HCT116 (cell line): ENCODE data around the gene ATP2A3. TPM values are rescaled to one million over a fixed set of nuclear protein-coding genes. Genes with fewer than 3 reads are reported as not detected.

Source experiments
- ATAC-seq: fragments of 200-7000 bp; cut with Tn5 transposase; 2 replicates; pipeline ENCODE4 v1.9.1; 2020; ENCODE audit warnings: mild to moderate bottlenecking, moderate library complexity
- BruUV-seq: library from RNA; stranded (reverse); fragments of 400-500 nt; replicated peaks from 2 replicates; lab custom pipeline; 2021; lab: Mats Ljungman, UMichigan
- CTCF ChIA-PET: fragments of 300-600 bp; sonication (Branson Sonifier 250); formaldehyde crosslinking; loops from one replicate; lab custom pipeline; 2021; ENCODE audit warnings: antibody characterized with exemption; lab: Charles Lee
- POLR2A ChIA-PET: fragments of 300-600, 350-600 bp; sonication (Branson Sonifier 250); formaldehyde crosslinking; loops from one replicate; lab custom pipeline; 2021; ENCODE audit warnings: antibody characterized with exemption; lab: Charles Lee
- RAD21 ChIA-PET, 2 experiments: fragments of 300-600 bp; sonication (Branson Sonifier 250); formaldehyde crosslinking; loops; one replicate each; lab custom pipeline; 2023; ENCODE audit warnings: low total read pairs in 2 of 2; ENCODE audit not compliant: uncharacterized antibody in 2 of 2, unreplicated experiment in 2 of 2, low non-redundant PET in 1 of 2; lab: Charles Lee
- DNase-seq: peaks from one replicate; pipeline ENCODE4 v3.0.0-alpha.2; 2010; ENCODE audit warnings: low read depth, low spot score
- H2AFZ ChIP-seq: fragments of 200-600 bp; shearing (Covaris generic), sonication (generic); 2 replicates; pipeline ENCODE4 v1.6.1; 2017; ENCODE audit warnings: low read depth, mixed run types, mixed read lengths, antibody characterized with exemption, low read length; ENCODE audit not compliant: poor library complexity, severe bottlenecking
- H3K27ac ChIP-seq: 2 replicates; pipeline ENCODE4 v1.5.1; 2012; ENCODE audit warnings: low read depth, low read length
- H3K27me3 ChIP-seq: fragments of 200-600 bp; sonication (generic); 2 replicates; pipeline ENCODE4 v1.6.1; 2016; ENCODE audit warnings: mixed run types, low read length, mixed read lengths; ENCODE audit not compliant: insufficient read depth
- H3K36me3 ChIP-seq, 2 experiments: fragments of 200-500 bp in 1 of 2; fragments of 200-600 bp in 1 of 2; sonication (Bioruptor generic) in 1 of 2; sonication (generic) in 1 of 2; 2 replicates each; pipeline versions ENCODE4 v1.5.1 to v1.6.1; 2014 to 2016; ENCODE audit warnings: low read length in 2 of 2, inconsistent platforms in 1 of 2, mixed read lengths in 1 of 2, mixed run types in 1 of 2; ENCODE audit not compliant: insufficient read depth in 2 of 2, control insufficient read depth in 1 of 2
- H3K4me1 ChIP-seq, 2 experiments: fragments of 200-600 bp in 1 of 2; sonication (generic) in 1 of 2; 2 replicates each; pipeline versions ENCODE4 v1.5.1 to v1.6.1; 2012 to 2017; ENCODE audit warnings: low read length in 2 of 2, inconsistent platforms in 1 of 2, mild to moderate bottlenecking in 1 of 2, mixed read lengths in 1 of 2, mixed run types in 1 of 2, moderate library complexity in 1 of 2; ENCODE audit not compliant: insufficient read depth in 2 of 2, control insufficient read depth in 1 of 2
- H3K4me2 ChIP-seq: fragments of 200-600 bp; sonication (generic); 2 replicates; pipeline ENCODE4 v1.6.1; 2017; ENCODE audit warnings: mixed run types, low read length, mixed read lengths
- H3K4me3 ChIP-seq, 2 experiments: fragments of 200-600 bp in 1 of 2; sonication (generic) in 1 of 2; replicated peaks in 1 of 2; 2 replicates each; pipeline ENCODE4 v1.5.1; 2011 to 2016; ENCODE audit warnings: low read length in 2 of 2, control low read depth in 1 of 2, low read depth in 1 of 2, mild to moderate bottlenecking in 1 of 2, mixed read lengths in 1 of 2, mixed run types in 1 of 2
- H3K79me2 ChIP-seq: fragments of 200-600 bp; sonication (generic); 2 replicates; pipeline ENCODE4 v1.6.1; 2017; ENCODE audit warnings: mild to moderate bottlenecking, mixed run types, low read length, moderate library complexity, mixed read lengths; ENCODE audit not compliant: insufficient read depth
- H3K9ac ChIP-seq: fragments of 200-600 bp; sonication (generic); 2 replicates; pipeline ENCODE4 v1.6.1; 2016; ENCODE audit warnings: low read length, mixed read lengths
- H3K9me2 ChIP-seq: fragments of 200-600 bp; sonication (generic), shearing (Covaris generic); 2 replicates; pipeline ENCODE4 v1.6.1; 2017; ENCODE audit warnings: mixed run types, mild to moderate bottlenecking, moderate library complexity; ENCODE audit not compliant: insufficient read depth
- H3K9me3 ChIP-seq, 2 experiments: fragments of 200-500 bp in 1 of 2; fragments of 200-600 bp in 1 of 2; sonication (Bioruptor generic) in 1 of 2; sonication (generic) in 1 of 2; 2 replicates each; pipeline ENCODE4 v1.6.1; 2014 to 2017; ENCODE audit warnings: low read length in 2 of 2, mixed read lengths in 2 of 2, inconsistent platforms in 1 of 2, low read depth in 1 of 2, mild to moderate bottlenecking in 1 of 2, mixed run types in 1 of 2, moderate library complexity in 1 of 2; ENCODE audit not compliant: control insufficient read depth in 1 of 2, insufficient read depth in 1 of 2
- H4K20me1 ChIP-seq: fragments of 200-600 bp; sonication (generic), shearing (Covaris generic); 2 replicates; pipeline ENCODE4 v1.6.1; 2017; ENCODE audit warnings: mixed run types, mild to moderate bottlenecking, moderate library complexity; ENCODE audit not compliant: insufficient read depth
- CEBPB ChIP-seq: IDR thresholded peaks from 2 replicates; pipeline ENCODE4 v1.6.1; 2012; ENCODE audit warnings: low read depth
- ELF1 ChIP-seq: IDR thresholded peaks from 2 replicates; pipeline ENCODE4 v1.6.1; 2012; ENCODE audit warnings: low read depth, borderline replicate concordance
- EZH2phosphoT487 ChIP-seq: fragments of 200-600 bp; IDR thresholded peaks from 2 replicates; pipeline ENCODE4 v1.6.1; 2018; ENCODE audit warnings: antibody characterized with exemption, borderline replicate concordance
- FOSL1 ChIP-seq: IDR thresholded peaks from 2 replicates; pipeline ENCODE4 v1.6.1; 2012; ENCODE audit warnings: low read depth
- JUND ChIP-seq: IDR thresholded peaks from 2 replicates; pipeline ENCODE4 v1.6.1; 2012
- SRF ChIP-seq: IDR thresholded peaks from 2 replicates; pipeline ENCODE4 v1.6.1; 2012; ENCODE audit warnings: low read depth
- ZNF274 ChIP-seq: fragments of 200-500 bp; sonication (Bioruptor generic); IDR thresholded peaks from 2 replicates; pipeline ENCODE4 v1.6.1; 2014; ENCODE audit warnings: mild to moderate bottlenecking, low read depth, low read length, inconsistent platforms
- intact Hi-C: fragments of 100-400 bp; cut with micrococcal nuclease; formaldehyde crosslinking; loops from 2 replicates; pipeline ENCODE4 v1.10.0; 2022
- total RNA-seq: library from RNA; stranded (reverse); gene quantifications from one replicate; pipeline ENCODE4 v1.2.1, GENCODE V29; 2021; ENCODE audit not compliant: unreplicated experiment
- TF ChIP-seq, protein P1 (sequence below): IDR thresholded peaks from 2 replicates; pipeline ENCODE4 v1.6.1; 2012
- TF ChIP-seq, protein P2 (sequence below), 3 experiments: fragments of 200-600 bp in 1 of 3; sonication (generic) in 1 of 3; IDR thresholded peaks in 2 of 3; conservative IDR thresholded peaks in 1 of 3; 2 replicates each; pipeline ENCODE4 v1.5.1; 2012 to 2017; ENCODE audit warnings: low read depth in 2 of 3, low read length in 2 of 3, antibody characterized with exemption in 1 of 3, borderline replicate concordance in 1 of 3, control low read depth in 1 of 3, mild to moderate bottlenecking in 1 of 3, mixed read lengths in 1 of 3, mixed run types in 1 of 3, moderate library complexity in 1 of 3; ENCODE audit not compliant: insufficient read depth in 1 of 3

The ATP2A3 gene
- total RNA-seq, 1 experiment from 2014 or later = 23.1 TPM

DNA sequence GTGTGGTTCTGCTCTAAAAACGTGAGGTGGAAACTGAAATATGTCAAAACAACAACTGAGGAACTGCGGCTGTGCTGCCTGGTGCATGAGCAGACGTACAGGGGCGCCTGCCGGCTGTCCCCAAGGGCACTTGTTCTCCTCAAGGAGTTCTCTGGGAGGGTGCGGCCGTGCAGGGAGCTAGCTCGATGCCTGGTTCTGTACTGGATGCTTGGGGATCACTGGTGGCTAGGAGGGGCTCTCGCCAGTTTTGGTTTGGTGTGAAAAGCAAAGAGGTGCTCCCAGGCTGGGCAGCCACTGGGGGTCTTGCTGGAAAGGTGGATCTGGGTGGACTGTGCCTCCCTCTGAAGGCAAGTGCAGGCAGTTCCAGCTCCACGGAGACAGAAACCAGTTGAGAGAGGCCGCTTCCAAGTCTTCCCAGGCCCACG lies 41.9 kb upstream of the ATP2A3 start:
- Histone ChIP-seq H3K4me3 (no peak overlapping the region), H3K9me3 (no peaks in the 10 kb centered on the region), H2AFZ (no peak overlapping the region), H3K4me1 (peaks cover 0 to 11% of the 10 kb centered on the region in 2 experiments; a peak in 2 of 4 replicates), H3K27me3 (no peaks in the 10 kb centered on the region), H4K20me1 (no peaks in the 10 kb centered on the region), H3K9ac (no peak overlapping the region)
- CTCF ChIA-PET = no interaction called here
- RAD21 ChIA-PET = no interaction called here
- TF ChIP-seq CEBPB = no peak
- no peak for TF ChIP-seq EZH2phosphoT487
- TF ChIP-seq, protein P1, sequence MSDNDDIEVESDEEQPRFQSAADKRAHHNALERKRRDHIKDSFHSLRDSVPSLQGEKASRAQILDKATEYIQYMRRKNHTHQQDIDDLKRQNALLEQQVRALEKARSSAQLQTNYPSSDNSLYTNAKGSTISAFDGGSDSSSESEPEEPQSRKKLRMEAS = no peak
- no peak for TF ChIP-seq JUND
- no peak for TF ChIP-seq FOSL1
- no peak for TF ChIP-seq ZNF274
- no peak for TF ChIP-seq SRF
- TF ChIP-seq, protein P2, sequence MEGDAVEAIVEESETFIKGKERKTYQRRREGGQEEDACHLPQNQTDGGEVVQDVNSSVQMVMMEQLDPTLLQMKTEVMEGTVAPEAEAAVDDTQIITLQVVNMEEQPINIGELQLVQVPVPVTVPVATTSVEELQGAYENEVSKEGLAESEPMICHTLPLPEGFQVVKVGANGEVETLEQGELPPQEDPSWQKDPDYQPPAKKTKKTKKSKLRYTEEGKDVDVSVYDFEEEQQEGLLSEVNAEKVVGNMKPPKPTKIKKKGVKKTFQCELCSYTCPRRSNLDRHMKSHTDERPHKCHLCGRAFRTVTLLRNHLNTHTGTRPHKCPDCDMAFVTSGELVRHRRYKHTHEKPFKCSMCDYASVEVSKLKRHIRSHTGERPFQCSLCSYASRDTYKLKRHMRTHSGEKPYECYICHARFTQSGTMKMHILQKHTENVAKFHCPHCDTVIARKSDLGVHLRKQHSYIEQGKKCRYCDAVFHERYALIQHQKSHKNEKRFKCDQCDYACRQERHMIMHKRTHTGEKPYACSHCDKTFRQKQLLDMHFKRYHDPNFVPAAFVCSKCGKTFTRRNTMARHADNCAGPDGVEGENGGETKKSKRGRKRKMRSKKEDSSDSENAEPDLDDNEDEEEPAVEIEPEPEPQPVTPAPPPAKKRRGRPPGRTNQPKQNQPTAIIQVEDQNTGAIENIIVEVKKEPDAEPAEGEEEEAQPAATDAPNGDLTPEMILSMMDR (IDR thresholded peaks at IDR 0.05 in 2 of 3, conservative IDR thresholded peaks at IDR 0.05 in 1 of 3; ENCODE audit: borderline replicate concordance in 1 of 3, insufficient read depth in 1 of 3, low read depth in 2 of 3, low read length in 2 of 3) = no peak
- TF ChIP-seq ELF1 = no peak
- TF ChIP-seq, all 23 proteins: peak for 0
- Histone ChIP-seq H3K36me3 (peaks cover 0 to 2% of the 10 kb centered on the region in 2 experiments; a peak in 1 of 4 replicates), H3K9me2 (no peaks in the 10 kb centered on the region), H3K4me2 (no peak overlapping the region), H3K27ac (no peak overlapping the region), H3K79me2 (no peaks in the 10 kb centered on the region)
- ATAC-seq (no peak), DNase-seq (no peak)
- intact Hi-C loops = no loop called here
- POLR2A ChIA-PET = no interaction called here
- BruUV-seq = no TSS peak
